ENCODE data around the gene MB21D2.

GRCh38 chr3:192923731-192924130 is 6.1 kb upstream of the MB21D2 start:
- TF ChIP-seq POLR2AphosphoS5 (IDR thresholded peaks at IDR 0.05) (no peak), CTCF (IDR thresholded peaks at IDR 0.05) (no peak), EP300 (IDR thresholded peaks at IDR 0.05) (no peak), POLR2A (IDR thresholded peaks at IDR 0.05) (no peak)
